Endometrium (tissue), 2 donors: ENCODE data around the gene MEI4.

ENCODE experiments used
- FAIRE-seq: peaks from 2 replicates; lab custom pipeline; 2012; peaks lifted over from hg19 to GRCh38; lab: Jason Lieb, UNC
- donor health status: control.
- donor health status: control.

MEI4 gene

DNA sequence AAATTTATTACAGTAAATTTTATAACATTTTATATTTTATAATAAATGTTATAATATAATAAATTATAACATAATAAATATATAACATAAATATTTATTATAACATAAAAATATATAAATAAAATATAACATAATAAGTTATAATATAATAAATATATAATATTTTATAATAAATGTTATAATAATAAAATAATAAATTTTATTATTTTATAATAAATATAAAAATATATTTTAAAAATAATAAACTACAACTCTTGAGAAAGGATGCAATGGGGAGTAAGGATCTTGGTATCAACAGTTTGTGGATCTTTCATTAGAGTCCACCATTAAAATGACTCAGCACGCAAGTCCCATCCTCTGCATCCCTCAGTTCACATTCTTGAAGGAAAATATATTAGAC lies 312.6 kb downstream of the MEI4 start:
- peak; percentile 93 for FAIRE-seq

DNA sequence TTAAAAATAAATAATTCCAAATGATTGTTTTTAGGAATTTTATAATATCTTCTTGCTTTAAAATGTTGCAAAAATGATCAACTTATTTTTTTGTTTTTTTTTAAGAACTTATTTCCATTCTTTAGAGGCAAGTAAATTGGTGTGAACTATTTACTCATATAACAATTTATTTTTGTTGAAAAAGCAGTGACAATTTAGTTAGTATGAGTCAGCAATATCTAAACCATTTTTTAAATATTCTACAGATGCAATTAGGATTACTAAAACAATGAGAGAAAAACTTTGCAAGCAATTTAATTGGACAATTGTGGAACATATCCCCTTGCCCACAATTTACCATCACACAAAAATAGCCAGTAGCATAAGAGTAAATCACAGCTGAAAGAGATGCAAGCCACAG lies 319.5 kb downstream of the MEI4 start:
- FAIRE-seq, result no peak
